Central memory CD8-positive, alpha-beta T cell (primary cell): ENCODE measurements around the gene ORAI1.
"Not testable (repeated sequence)": the region's sequence is repeated elsewhere in the genome, so short reads cannot be mapped to it uniquely, and the experiment has no call there.

ENCODE experiments used
- ATAC-seq: fragments of 150-1000 bp; cut with Tn5 transposase; replicated peaks from 2 replicates; pipeline ENCODE4 v1.10.0; 2022; ENCODE audit warnings: mild to moderate bottlenecking, moderate FRiP score, moderate number of reproducible peaks; ENCODE audit not compliant: poor library complexity, severe bottlenecking; ENCODE audit errors: extremely low read depth
- DNase-seq, 2 donors: peaks; one replicate each; pipeline ENCODE4 v3.0.0; 2021; ENCODE audit warnings: low spot score in 2 of 2
- H3K27ac Mint-ChIP-seq: one replicate; pipeline ENCODE4 v1.8.0; 2022; ENCODE audit warnings: low read depth, mild to moderate bottlenecking, moderate library complexity, mixed read lengths
- H3K27me3 Mint-ChIP-seq: one replicate; pipeline ENCODE4 v1.8.0; 2022; ENCODE audit warnings: mixed read lengths
- H3K36me3 Mint-ChIP-seq: one replicate; pipeline ENCODE4 v1.8.0; 2022; ENCODE audit warnings: mild to moderate bottlenecking, moderate library complexity, mixed read lengths; ENCODE audit not compliant: insufficient read depth
- H3K4me1 Mint-ChIP-seq: one replicate; pipeline ENCODE4 v1.8.0; 2022; ENCODE audit warnings: mixed read lengths
- H3K4me3 Mint-ChIP-seq: one replicate; pipeline ENCODE4 v1.8.0; 2022; ENCODE audit warnings: mild to moderate bottlenecking, moderate library complexity, mixed read lengths
- H3K9me3 Mint-ChIP-seq: one replicate; pipeline ENCODE4 v1.8.0; 2022; ENCODE audit warnings: mixed read lengths

ORAI1 gene

GRCh38 chr12:121638298-121639202 lies 12.2 kb downstream of the ORAI1 start:
- Mint-ChIP-seq H3K36me3 (peaks cover 28% of the 10 kb centered on the region), H3K4me3 (peak overlapping the region; percentile 68), H3K4me1 (peaks cover 30% of the 10 kb centered on the region), H3K9me3 (no peaks in the 10 kb centered on the region), H3K27me3 (no peaks in the 10 kb centered on the region), H3K27ac (no peak overlapping the region)
- DNase-seq (no peak), ATAC-seq (no peak)

- Mint-ChIP-seq H3K9me3 (no peaks in the 10 kb centered on the region), H3K4me3 (no peak overlapping the region), H3K4me1 (peaks cover 21% of the 10 kb centered on the region), H3K27me3 (no peaks in the 10 kb centered on the region), H3K27ac (no peak overlapping the region), H3K36me3 (peaks cover 37% of the 10 kb centered on the region)
- ATAC-seq (no peak), DNase-seq (no peak)
Observed at GRCh38 chr12:121641343-121641630, 15.0 kb downstream of the ORAI1 start.

DNA sequence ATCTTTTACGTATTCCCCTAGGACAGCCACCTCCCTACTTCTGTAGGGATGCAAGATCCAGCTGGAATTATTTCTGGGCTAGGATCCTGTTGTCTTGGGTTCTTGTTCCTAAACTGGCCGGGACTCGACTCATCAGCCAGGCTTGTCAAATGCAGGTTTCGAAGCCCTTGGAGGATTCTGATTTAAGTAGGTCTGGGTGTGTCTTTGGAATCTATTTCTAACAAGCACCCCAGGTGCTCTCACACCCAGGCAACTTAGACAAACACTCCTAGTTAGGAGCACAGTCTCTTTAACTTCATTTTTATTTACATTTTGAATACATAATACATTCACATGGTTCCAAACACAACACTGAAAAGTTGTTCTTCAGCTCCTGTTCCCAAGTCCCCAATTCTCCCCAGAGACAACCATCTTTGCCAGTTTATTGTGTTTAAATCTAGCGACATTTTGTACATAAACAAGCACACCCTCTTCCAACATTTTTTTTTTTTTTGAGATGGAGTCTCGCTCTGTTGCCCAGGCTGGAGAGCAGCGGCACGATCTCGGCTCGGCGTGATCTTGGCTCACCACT lies 22.2 kb downstream of the ORAI1 start:
- Mint-ChIP-seq H3K9me3 (no peaks in the 10 kb centered on the region), H3K36me3 (peaks cover 26% of the 10 kb centered on the region), H3K4me3 (no peak overlapping the region), H3K27me3 (no peaks in the 10 kb centered on the region), H3K4me1 (peaks cover 15% of the 10 kb centered on the region), H3K27ac (peak overlapping the region; percentile 67)
- DNase-seq (no peak), ATAC-seq (no peak)

DNA sequence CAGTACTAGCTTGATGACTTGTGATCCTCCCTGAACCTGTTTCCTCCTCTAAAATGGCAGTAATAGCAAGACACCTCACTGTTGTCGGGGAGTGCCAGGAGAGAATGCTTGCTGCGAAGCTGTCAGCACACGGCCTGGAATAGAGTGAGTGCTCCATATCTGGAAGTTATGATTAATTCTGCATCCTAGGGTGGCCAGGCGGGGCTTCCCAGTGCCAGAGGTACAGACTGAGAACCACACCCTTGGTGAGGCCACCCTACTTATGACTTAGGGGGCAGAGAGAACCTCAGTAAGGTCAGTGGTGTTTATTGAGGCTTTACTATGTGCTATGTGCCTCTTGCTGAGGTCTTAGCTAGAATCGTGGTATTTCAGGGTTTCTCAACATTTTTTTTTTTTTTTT lies 23.0 kb downstream of the ORAI1 start:
- ATAC-seq (no peak), DNase-seq (no peak)
- Mint-ChIP-seq H3K4me1 (peaks cover 23% of the 10 kb centered on the region), H3K27me3 (no peaks in the 10 kb centered on the region), H3K27ac (no peak overlapping the region), H3K4me3 (peak overlapping the region; percentile 43), H3K9me3 (no peaks in the 10 kb centered on the region), H3K36me3 (peaks cover 21% of the 10 kb centered on the region)

- ATAC-seq (peak; percentile 87), DNase-seq (peak in 1 of 2 donors; percentile 40)
- Mint-ChIP-seq H3K27ac (no peak overlapping the region), H3K9me3 (no peaks in the 10 kb centered on the region), H3K27me3 (no peaks in the 10 kb centered on the region), H3K36me3 (peaks cover 20% of the 10 kb centered on the region), H3K4me3 (peak overlapping the region; percentile 43), H3K4me1 (peaks cover 24% of the 10 kb centered on the region)
Observed at GRCh38 chr12:121649819-121650353, 23.6 kb downstream of the ORAI1 start.

DNA sequence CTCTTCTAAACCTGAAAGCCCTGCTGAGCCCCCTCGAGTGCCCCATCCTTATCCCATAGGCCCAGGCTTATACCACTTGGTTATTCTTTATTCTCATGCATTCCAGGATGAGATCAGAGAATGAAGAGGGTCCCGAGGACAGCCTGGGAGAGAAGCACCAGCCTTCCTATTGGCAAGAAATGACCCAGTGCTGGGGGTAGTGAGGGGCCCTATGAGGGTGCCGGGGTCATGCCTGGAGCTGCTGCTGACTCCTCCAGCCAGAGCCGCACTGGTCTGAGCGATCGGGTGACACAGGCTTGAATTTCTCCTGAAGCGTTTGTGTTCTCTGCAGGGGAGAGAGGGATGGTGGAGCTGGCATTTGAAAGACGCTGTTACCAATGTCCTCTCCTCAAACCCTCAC lies 25.0 kb downstream of the ORAI1 start:
- Mint-ChIP-seq H3K36me3 (peaks cover 13% of the 10 kb centered on the region), H3K27ac (no peak overlapping the region), H3K27me3 (no peaks in the 10 kb centered on the region), H3K4me1 (peaks cover 24% of the 10 kb centered on the region), H3K4me3 (no peak overlapping the region), H3K9me3 (no peaks in the 10 kb centered on the region)
- no peak for DNase-seq
- no peak for ATAC-seq

GRCh38 chr12:121652767-121653497 lies 26.6 kb downstream of the ORAI1 start:
- ATAC-seq, result no peak
- DNase-seq, result no peak
- peaks cover 37% of the 10 kb centered on the region for H3K4me1 Mint-ChIP-seq
- no peak overlapping the region for H3K4me3 Mint-ChIP-seq
- peaks cover 15% of the 10 kb centered on the region for H3K36me3 Mint-ChIP-seq
- H3K27ac Mint-ChIP-seq, result no peak overlapping the region
- no peaks in the 10 kb centered on the region for H3K9me3 Mint-ChIP-seq
- no peaks in the 10 kb centered on the region for H3K27me3 Mint-ChIP-seq

- H3K27ac Mint-ChIP-seq, result no peak overlapping the region
- H3K4me3 Mint-ChIP-seq, result no peak overlapping the region
- ATAC-seq, result no peak
Observed at GRCh38 chr12:121653999-121654398, 27.7 kb downstream of the ORAI1 start.

DNA sequence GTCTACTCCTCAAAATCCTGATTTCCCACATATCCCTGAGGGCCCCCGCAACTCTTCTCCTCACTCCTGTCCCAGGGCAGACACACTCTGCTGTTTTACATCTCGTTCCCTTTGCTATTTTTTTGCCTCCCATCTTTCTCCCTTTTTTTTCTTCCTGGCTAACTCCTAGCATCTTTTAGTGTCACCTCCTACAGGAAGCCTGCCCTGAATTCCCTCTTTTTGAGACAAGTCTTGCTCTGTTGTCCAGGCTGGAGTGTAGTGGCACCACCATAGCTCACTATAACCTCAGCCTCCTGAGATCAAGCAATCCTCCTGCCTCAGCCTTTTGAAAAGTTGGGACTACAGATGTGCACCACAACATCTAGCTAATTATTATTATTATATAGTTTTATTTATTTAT lies 29.8 kb downstream of the ORAI1 start:
- no peaks in the 10 kb centered on the region for H3K9me3 Mint-ChIP-seq
- peaks cover 19% of the 10 kb centered on the region for H3K36me3 Mint-ChIP-seq
- no peak for ATAC-seq
- no peak for DNase-seq
- H3K4me3 Mint-ChIP-seq, result no peak overlapping the region
- H3K4me1 Mint-ChIP-seq, result peaks cover 38% of the 10 kb centered on the region
- no peaks in the 10 kb centered on the region for H3K27me3 Mint-ChIP-seq
- no peak overlapping the region for H3K27ac Mint-ChIP-seq

More at GRCh38 chr12:121653999-121654398, 27.7 kb downstream of the ORAI1 start:
- H3K36me3 Mint-ChIP-seq, result peaks cover 21% of the 10 kb centered on the region
- DNase-seq, result no peak
- H3K4me1 Mint-ChIP-seq, result peaks cover 43% of the 10 kb centered on the region
- no peaks in the 10 kb centered on the region for H3K27me3 Mint-ChIP-seq
- H3K9me3 Mint-ChIP-seq, result no peaks in the 10 kb centered on the region

GRCh38 chr12:121657305-121658008 lies 31.1 kb downstream of the ORAI1 start:
- peak overlapping the region; percentile 97 for H3K27ac Mint-ChIP-seq
- H3K36me3 Mint-ChIP-seq, result peaks cover 19% of the 10 kb centered on the region
- ATAC-seq (no peak), DNase-seq (no peak)
- H3K27me3 Mint-ChIP-seq, result no peaks in the 10 kb centered on the region
- peaks cover 48% of the 10 kb centered on the region for H3K4me1 Mint-ChIP-seq
- H3K9me3 Mint-ChIP-seq, result no peaks in the 10 kb centered on the region
- no peak overlapping the region for H3K4me3 Mint-ChIP-seq

GRCh38 chr12:121661353-121662105 lies 35.2 kb downstream of the ORAI1 start:
- DNase-seq, H3K27me3 Mint-ChIP-seq, H3K9me3 Mint-ChIP-seq, H3K4me3 Mint-ChIP-seq, ATAC-seq: not testable (repeated sequence)
- Mint-ChIP-seq H3K36me3 (peaks cover 35% of the 10 kb centered on the region), H3K4me1 (peaks cover 64% of the 10 kb centered on the region), H3K27ac (peak overlapping the region; percentile 29)

GRCh38 chr12:121663610-121663929 lies 37.2 kb downstream of the ORAI1 start:
- peaks cover 55% of the 10 kb centered on the region for H3K4me1 Mint-ChIP-seq
- H3K36me3 Mint-ChIP-seq, result peaks cover 31% of the 10 kb centered on the region
- no peaks in the 10 kb centered on the region for H3K27me3 Mint-ChIP-seq
- no peaks in the 10 kb centered on the region for H3K9me3 Mint-ChIP-seq
- DNase-seq, result no peak
- peak overlapping the region; percentile 98 for H3K4me3 Mint-ChIP-seq
- ATAC-seq, result no peak
- peak overlapping the region; percentile 100 for H3K27ac Mint-ChIP-seq
